ENCODE measurements around the gene MEN1.

MEN1 gene

DNA sequence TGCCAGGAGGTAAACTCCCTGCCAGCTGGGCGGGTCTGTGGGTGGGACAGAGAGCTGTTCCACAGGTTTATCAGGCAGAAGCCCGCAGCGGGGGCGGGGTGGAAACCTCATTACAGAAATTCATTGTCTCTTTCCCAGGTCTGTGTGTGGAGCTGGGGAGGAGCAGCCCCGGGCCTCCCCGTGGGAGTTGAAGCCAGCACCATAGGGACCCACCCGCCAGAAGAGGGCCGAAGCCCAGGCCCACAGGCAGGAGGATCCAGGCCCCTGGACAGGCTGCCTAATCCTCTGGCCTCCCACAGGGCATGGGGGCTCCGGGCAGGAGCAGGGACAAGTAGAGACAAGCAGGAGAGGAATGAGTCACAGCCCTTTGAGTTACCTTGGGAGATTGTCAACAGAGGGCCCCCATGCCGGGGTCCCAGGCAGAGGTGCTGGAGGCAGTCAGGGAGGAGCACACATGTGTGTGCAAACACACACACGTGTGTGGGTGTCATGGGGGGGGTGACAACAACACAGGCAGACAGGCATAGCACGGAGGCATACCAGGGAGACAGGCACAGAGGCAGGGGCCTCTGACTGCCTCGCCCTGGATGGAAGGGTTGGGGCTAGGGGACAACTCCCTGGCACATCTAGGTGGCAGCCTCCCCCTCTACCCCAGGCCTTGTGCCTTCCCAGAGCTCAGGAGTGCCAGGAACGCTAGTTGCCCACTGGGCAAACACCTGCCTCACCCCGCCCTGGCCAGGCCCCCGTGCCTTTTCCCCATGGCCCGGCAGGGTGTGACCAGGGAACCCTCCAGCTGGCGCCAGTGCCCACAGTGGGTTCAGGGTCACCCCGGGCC is 32.7 kb upstream of the MEN1 start (continued):
- no peak for TF ChIP-seq BCL6B (tag by site-specific recombination; IDR thresholded peaks at IDR 0.05)
- TF ChIP-seq, protein P1, sequence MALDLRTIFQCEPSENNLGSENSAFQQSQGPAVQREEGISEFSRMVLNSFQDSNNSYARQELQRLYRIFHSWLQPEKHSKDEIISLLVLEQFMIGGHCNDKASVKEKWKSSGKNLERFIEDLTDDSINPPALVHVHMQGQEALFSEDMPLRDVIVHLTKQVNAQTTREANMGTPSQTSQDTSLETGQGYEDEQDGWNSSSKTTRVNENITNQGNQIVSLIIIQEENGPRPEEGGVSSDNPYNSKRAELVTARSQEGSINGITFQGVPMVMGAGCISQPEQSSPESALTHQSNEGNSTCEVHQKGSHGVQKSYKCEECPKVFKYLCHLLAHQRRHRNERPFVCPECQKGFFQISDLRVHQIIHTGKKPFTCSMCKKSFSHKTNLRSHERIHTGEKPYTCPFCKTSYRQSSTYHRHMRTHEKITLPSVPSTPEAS (tag by site-specific recombination; IDR thresholded peaks at IDR 0.05) = no peak
- TF ChIP-seq, protein P2, sequence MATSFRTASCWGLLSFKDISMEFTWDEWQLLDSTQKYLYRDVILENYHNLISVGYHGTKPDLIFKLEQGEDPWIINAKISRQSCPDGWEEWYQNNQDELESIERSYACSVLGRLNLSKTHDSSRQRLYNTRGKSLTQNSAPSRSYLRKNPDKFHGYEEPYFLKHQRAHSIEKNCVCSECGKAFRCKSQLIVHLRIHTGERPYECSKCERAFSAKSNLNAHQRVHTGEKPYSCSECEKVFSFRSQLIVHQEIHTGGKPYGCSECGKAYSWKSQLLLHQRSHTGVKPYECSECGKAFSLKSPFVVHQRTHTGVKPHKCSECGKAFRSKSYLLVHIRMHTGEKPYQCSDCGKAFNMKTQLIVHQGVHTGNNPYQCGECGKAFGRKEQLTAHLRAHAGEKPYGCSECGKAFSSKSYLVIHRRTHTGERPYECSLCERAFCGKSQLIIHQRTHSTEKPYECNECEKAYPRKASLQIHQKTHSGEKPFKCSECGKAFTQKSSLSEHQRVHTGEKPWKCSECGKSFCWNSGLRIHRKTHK (tag by site-specific recombination; IDR thresholded peaks at IDR 0.05) = no peak
- TF ChIP-seq KLF10 (tag by site-specific recombination; IDR thresholded peaks at IDR 0.05) = no peak
- no peak for TF ChIP-seq GFI1B (tag by site-specific recombination; IDR thresholded peaks at IDR 0.05)
- TF ChIP-seq, protein P3, sequence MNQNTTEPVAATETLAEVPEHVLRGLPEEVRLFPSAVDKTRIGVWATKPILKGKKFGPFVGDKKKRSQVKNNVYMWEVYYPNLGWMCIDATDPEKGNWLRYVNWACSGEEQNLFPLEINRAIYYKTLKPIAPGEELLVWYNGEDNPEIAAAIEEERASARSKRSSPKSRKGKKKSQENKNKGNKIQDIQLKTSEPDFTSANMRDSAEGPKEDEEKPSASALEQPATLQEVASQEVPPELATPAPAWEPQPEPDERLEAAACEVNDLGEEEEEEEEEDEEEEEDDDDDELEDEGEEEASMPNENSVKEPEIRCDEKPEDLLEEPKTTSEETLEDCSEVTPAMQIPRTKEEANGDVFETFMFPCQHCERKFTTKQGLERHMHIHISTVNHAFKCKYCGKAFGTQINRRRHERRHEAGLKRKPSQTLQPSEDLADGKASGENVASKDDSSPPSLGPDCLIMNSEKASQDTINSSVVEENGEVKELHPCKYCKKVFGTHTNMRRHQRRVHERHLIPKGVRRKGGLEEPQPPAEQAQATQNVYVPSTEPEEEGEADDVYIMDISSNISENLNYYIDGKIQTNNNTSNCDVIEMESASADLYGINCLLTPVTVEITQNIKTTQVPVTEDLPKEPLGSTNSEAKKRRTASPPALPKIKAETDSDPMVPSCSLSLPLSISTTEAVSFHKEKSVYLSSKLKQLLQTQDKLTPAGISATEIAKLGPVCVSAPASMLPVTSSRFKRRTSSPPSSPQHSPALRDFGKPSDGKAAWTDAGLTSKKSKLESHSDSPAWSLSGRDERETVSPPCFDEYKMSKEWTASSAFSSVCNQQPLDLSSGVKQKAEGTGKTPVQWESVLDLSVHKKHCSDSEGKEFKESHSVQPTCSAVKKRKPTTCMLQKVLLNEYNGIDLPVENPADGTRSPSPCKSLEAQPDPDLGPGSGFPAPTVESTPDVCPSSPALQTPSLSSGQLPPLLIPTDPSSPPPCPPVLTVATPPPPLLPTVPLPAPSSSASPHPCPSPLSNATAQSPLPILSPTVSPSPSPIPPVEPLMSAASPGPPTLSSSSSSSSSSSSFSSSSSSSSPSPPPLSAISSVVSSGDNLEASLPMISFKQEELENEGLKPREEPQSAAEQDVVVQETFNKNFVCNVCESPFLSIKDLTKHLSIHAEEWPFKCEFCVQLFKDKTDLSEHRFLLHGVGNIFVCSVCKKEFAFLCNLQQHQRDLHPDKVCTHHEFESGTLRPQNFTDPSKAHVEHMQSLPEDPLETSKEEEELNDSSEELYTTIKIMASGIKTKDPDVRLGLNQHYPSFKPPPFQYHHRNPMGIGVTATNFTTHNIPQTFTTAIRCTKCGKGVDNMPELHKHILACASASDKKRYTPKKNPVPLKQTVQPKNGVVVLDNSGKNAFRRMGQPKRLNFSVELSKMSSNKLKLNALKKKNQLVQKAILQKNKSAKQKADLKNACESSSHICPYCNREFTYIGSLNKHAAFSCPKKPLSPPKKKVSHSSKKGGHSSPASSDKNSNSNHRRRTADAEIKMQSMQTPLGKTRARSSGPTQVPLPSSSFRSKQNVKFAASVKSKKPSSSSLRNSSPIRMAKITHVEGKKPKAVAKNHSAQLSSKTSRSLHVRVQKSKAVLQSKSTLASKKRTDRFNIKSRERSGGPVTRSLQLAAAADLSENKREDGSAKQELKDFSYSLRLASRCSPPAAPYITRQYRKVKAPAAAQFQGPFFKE (tag by site-specific recombination; IDR thresholded peaks at IDR 0.05; ENCODE audit: borderline replicate concordance) = no peak
- TF ChIP-seq ZNF433 (tag by site-specific recombination; IDR thresholded peaks at IDR 0.05; ENCODE audit: low read depth) = no peak
- peak; percentile 34; the same call in 1 of the 2 replicates for TF ChIP-seq ZNF394 (tag by site-specific recombination; IDR thresholded peaks at IDR 0.05; ENCODE audit: borderline replicate concordance)
- TF ChIP-seq ZSCAN23 (tag by site-specific recombination; IDR thresholded peaks at IDR 0.05) = no peak
- TF ChIP-seq, protein P4, sequence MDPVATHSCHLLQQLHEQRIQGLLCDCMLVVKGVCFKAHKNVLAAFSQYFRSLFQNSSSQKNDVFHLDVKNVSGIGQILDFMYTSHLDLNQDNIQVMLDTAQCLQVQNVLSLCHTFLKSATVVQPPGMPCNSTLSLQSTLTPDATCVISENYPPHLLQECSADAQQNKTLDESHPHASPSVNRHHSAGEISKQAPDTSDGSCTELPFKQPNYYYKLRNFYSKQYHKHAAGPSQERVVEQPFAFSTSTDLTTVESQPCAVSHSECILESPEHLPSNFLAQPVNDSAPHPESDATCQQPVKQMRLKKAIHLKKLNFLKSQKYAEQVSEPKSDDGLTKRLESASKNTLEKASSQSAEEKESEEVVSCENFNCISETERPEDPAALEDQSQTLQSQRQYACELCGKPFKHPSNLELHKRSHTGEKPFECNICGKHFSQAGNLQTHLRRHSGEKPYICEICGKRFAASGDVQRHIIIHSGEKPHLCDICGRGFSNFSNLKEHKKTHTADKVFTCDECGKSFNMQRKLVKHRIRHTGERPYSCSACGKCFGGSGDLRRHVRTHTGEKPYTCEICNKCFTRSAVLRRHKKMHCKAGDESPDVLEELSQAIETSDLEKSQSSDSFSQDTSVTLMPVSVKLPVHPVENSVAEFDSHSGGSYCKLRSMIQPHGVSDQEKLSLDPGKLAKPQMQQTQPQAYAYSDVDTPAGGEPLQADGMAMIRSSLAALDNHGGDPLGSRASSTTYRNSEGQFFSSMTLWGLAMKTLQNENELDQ (tag by site-specific recombination; IDR thresholded peaks at IDR 0.05; ENCODE audit: low read depth) = no peak
- 0 out of 2 replicates have a peak, but pooled peaks have one; percentile 20 for TF ChIP-seq ZNF76 (tag by site-specific recombination; IDR thresholded peaks at IDR 0.05; ENCODE audit: borderline replicate concordance, low read depth)
- TF ChIP-seq ZNF19 (tag by site-specific recombination; IDR thresholded peaks at IDR 0.05; ENCODE audit: low read depth) = no peak
- no peak for TF ChIP-seq SETDB1 (IDR thresholded peaks at IDR 0.05; ENCODE audit: insufficient read length, low read length)
- TF ChIP-seq ZNF571 (tag by site-specific recombination; IDR thresholded peaks at IDR 0.05) = no peak
- TF ChIP-seq ZBTB48 (tag by site-specific recombination; IDR thresholded peaks at IDR 0.05) = peak; percentile 72; the same call in 1 of the 2 replicates
- TF ChIP-seq ZNF248 (tag by site-specific recombination; IDR thresholded peaks at IDR 0.05) = no peak
- TF ChIP-seq ZIC2 (tag by site-specific recombination; IDR thresholded peaks at IDR 0.05) = peak; percentile 97
- TF ChIP-seq ZNF24 (tag by site-specific recombination; IDR thresholded peaks at IDR 0.05) = no peak
- TF ChIP-seq ZBTB8A (tag by site-specific recombination; IDR thresholded peaks at IDR 0.05) = peak; percentile 47; the same call in 1 of the 2 replicates
- TF ChIP-seq, protein P5, sequence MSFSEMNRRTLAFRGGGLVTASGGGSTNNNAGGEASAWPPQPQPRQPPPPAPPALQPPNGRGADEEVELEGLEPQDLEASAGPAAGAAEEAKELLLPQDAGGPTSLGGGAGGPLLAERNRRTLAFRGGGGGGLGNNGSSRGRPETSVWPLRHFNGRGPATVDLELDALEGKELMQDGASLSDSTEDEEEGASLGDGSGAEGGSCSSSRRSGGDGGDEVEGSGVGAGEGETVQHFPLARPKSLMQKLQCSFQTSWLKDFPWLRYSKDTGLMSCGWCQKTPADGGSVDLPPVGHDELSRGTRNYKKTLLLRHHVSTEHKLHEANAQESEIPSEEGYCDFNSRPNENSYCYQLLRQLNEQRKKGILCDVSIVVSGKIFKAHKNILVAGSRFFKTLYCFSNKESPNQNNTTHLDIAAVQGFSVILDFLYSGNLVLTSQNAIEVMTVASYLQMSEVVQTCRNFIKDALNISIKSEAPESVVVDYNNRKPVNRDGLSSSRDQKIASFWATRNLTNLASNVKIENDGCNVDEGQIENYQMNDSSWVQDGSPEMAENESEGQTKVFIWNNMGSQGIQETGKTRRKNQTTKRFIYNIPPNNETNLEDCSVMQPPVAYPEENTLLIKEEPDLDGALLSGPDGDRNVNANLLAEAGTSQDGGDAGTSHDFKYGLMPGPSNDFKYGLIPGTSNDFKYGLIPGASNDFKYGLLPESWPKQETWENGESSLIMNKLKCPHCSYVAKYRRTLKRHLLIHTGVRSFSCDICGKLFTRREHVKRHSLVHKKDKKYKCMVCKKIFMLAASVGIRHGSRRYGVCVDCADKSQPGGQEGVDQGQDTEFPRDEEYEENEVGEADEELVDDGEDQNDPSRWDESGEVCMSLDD (tag by site-specific recombination; IDR thresholded peaks at IDR 0.05) = no peak
- no peak for TF ChIP-seq ZNF449 (tag by site-specific recombination; IDR thresholded peaks at IDR 0.05)

Measured in HEK293 (cell line).